K562 (cell line): ENCODE measurements around the gene NTSR1.

Experiments
- CBX2 ChIP-seq: fragments of 200-600 bp; sonication (generic); IDR thresholded peaks from one replicate; pipeline ENCODE4 v1.6.1; 2012; ENCODE audit warnings: mild to moderate bottlenecking, low read length, inconsistent platforms; ENCODE audit not compliant: insufficient read depth, poor library complexity, severe bottlenecking
- FOXK2 ChIP-seq, 2 experiments: fragments of 450-650 bp; IDR thresholded peaks in 1 of 2; conservative IDR thresholded peaks in 1 of 2; 2 replicates each; pipeline ENCODE4 v1.6.1; 2016; ENCODE audit warnings: low read depth in 2 of 2, mild to moderate bottlenecking in 1 of 2
- ZZZ3 ChIP-seq: fragments of 450-650 bp; IDR thresholded peaks from 2 replicates; pipeline ENCODE4 v1.6.1; 2016; ENCODE audit warnings: antibody characterized with exemption, mild to moderate bottlenecking, moderate library complexity

DNA sequence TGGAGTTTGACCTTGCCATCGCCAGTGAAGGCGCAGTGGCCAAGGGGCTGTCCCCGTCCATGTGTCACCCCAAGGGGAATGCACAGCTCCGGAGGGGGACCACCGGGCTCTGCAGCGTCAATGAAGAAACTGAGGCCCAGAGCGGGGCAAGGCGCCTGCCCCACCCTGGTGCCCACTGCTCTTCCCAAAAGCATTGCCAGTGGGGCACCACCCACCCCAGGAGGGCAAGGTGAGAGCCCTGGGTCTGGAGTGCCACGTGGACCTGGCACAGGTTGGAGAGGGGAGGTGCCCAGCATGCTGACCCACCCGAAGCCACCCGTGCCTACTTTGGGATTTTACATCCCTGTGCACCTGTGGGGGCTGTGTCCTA, 8.3 kb downstream of the NTSR1 start:
- no peak for TF ChIP-seq FOXK2 (conservative IDR thresholded peaks at IDR 0.05 in 1 of 2, IDR thresholded peaks at IDR 0.05 in 1 of 2; ENCODE audit: low read depth in 2 of 2)
- TF ChIP-seq ZZZ3 = no peak
- no peak for TF ChIP-seq CBX2
